Measurements from ENCODE around the gene CRIM1. TPM values are rescaled to one million over a fixed set of nuclear protein-coding genes. Genes with fewer than 3 reads are reported as not detected.

CRIM1 gene
- total RNA-seq, 1 experiment from 2014 or later, result 27.6 TPM

GRCh38 chr2:36520431-36520830 is 164.9 kb downstream of the CRIM1 start:
- no CpG with 5 or more reads among the region's 4 CpGs for WGBS (ENCODE audit: extremely low coverage, insufficient read length, low lambda C conversion rate)
- H4K8ac ChIP-seq (replicated peaks; ENCODE audit: insufficient read length, low read depth, low read length), result no peak overlapping the region
- H4K20me1 ChIP-seq (ENCODE audit: control insufficient read depth, insufficient read depth, insufficient read length), result no peaks in the 10 kb centered on the region
- H3K4me1 ChIP-seq (ENCODE audit: insufficient read depth, low read length), result no peaks in the 10 kb centered on the region
- Mint-ChIP-seq H3K4me1 (no peaks in the 10 kb centered on the region), H3K4me3 (no peak overlapping the region), H3K9me3 (no peaks in the 10 kb centered on the region), H3K27ac (no peak overlapping the region), H3K27me3 (ENCODE audit: low read depth) (no peaks in the 10 kb centered on the region), H3K36me3 (ENCODE audit: insufficient read depth in 1 of 3, low read depth in 3 of 3) (peaks cover 12 to 76% (median 70%) of the 10 kb centered on the region in 3 experiments)
- H3K9ac ChIP-seq (ENCODE audit: extremely low read depth, insufficient read length, low read length), result no peak overlapping the region
- no peak overlapping the region for H2BK120ac ChIP-seq (ENCODE audit: low read depth, low read length, poor library complexity, severe bottlenecking)
- H4K5ac ChIP-seq (ENCODE audit: insufficient read length, low read depth, low read length), result no peak overlapping the region
- no peak overlapping the region for H3K18ac ChIP-seq (ENCODE audit: insufficient read length, low read depth, low read length)
- H3K4me2 ChIP-seq (ENCODE audit: insufficient read depth, insufficient read length, low read length), result no peak overlapping the region
- H2AFZ ChIP-seq (ENCODE audit: low read length), result no peak overlapping the region
- no peak overlapping the region for H3T11ph ChIP-seq (ENCODE audit: low read length)
- H3K79me1 ChIP-seq (ENCODE audit: insufficient read depth, low read depth, low read length, poor library complexity, severe bottlenecking), result no peaks in the 10 kb centered on the region
- no peaks in the 10 kb centered on the region for H3K27me3 ChIP-seq (ENCODE audit: insufficient read depth, low read length)
- H3K14ac ChIP-seq (ENCODE audit: insufficient read depth, low read length), result no peak overlapping the region
- no peak overlapping the region for H3K23ac ChIP-seq (ENCODE audit: insufficient read length, low read depth, low read length)
- no peak overlapping the region for H2AK5ac ChIP-seq (ENCODE audit: insufficient read length, low read length)
- H2BK5ac ChIP-seq (ENCODE audit: insufficient read length, low read length), result no peak overlapping the region
- no peak overlapping the region for H2BK15ac ChIP-seq (ENCODE audit: low read depth, low read length)
- no peak for DNase-seq
- TF ChIP-seq CTCF (conservative IDR thresholded peaks at IDR 0.05), result no peak
- no peaks in the 10 kb centered on the region for H3K9me3 ChIP-seq (ENCODE audit: control insufficient read depth, low read depth, low read length)
- no peak overlapping the region for H3K56ac ChIP-seq (ENCODE audit: insufficient read length, low read depth, low read length)
- no peak overlapping the region for H3K4ac ChIP-seq (ENCODE audit: low read depth, low read length)
- H4K91ac ChIP-seq (ENCODE audit: insufficient read length, low read depth, low read length), result no peak overlapping the region
- no peaks in the 10 kb centered on the region for H3K23me2 ChIP-seq (ENCODE audit: insufficient read length, low read depth, low read length, poor library complexity, severe bottlenecking)
- no peak overlapping the region for H3K27ac ChIP-seq (ENCODE audit: insufficient read length, low read depth, low read length)
- no peak overlapping the region for H2BK12ac ChIP-seq (ENCODE audit: insufficient read length, low read depth, low read length)
- no peak overlapping the region for H2BK20ac ChIP-seq (ENCODE audit: low read depth, low read length, poor library complexity, severe bottlenecking)
- no peaks in the 10 kb centered on the region for H3K79me2 ChIP-seq (ENCODE audit: insufficient read depth, low read length)
